ENCODE data around the gene MBLAC2. TPM values are rescaled to one million over a fixed set of nuclear protein-coding genes. Genes with fewer than 3 reads are reported as not detected.

The MBLAC2 gene
- total RNA-seq, 2 donors from 2014 or later, result 3.5 to 5.0 TPM

- Histone ChIP-seq H3K4me3 (ENCODE audit: low read length) (no peak overlapping the region), H3K9me3 (ENCODE audit: control insufficient read depth, low read length) (no peaks in the 10 kb centered on the region), H3K36me3 (ENCODE audit: control insufficient read depth, insufficient read depth, low read length) (peaks cover 33% of the 10 kb centered on the region), H3K4me1 (ENCODE audit: control insufficient read depth, insufficient read depth, low read length) (no peaks in the 10 kb centered on the region), H3K9ac (ENCODE audit: extremely low read depth, low read length, poor library complexity, severe bottlenecking) (no peak overlapping the region), H3K27me3 (ENCODE audit: control insufficient read depth, insufficient read depth, low read length, poor library complexity, severe bottlenecking) (no peaks in the 10 kb centered on the region), H3K27ac (ENCODE audit: low read depth, low read length) (no peak overlapping the region)
- Mint-ChIP-seq H3K4me1 (peaks cover 7% of the 10 kb centered on the region), H3K27me3 (ENCODE audit: insufficient read depth) (no peaks in the 10 kb centered on the region), H3K4me3 (no peak overlapping the region), H3K36me3 (ENCODE audit: low read depth) (peaks cover 16% of the 10 kb centered on the region), H3K27ac (no peak overlapping the region), H3K9me3 (no peaks in the 10 kb centered on the region)
- WGBS, 2 experiments (ENCODE audit: insufficient coverage in 1 of 2, insufficient read length in 1 of 2), result 91% methylated on average over 1 of the region's 3 CpGs; no CpG with 5 or more reads in 1 of the 2 experiments
- DNase-seq, result no peak
- TF ChIP-seq CTCF (conservative IDR thresholded peaks at IDR 0.05), result no peak
Observed at GRCh38 chr5:90514520-90514919, 39.9 kb upstream of the MBLAC2 start.

GRCh38 chr5:90510438-90510837 is 35.9 kb upstream of the MBLAC2 start:
- Mint-ChIP-seq H3K9me3 (no peaks in the 10 kb centered on the region), H3K27ac (no peak overlapping the region), H3K36me3 (ENCODE audit: low read depth) (peaks cover 8% of the 10 kb centered on the region), H3K27me3 (ENCODE audit: insufficient read depth) (no peaks in the 10 kb centered on the region), H3K4me1 (peaks cover 7% of the 10 kb centered on the region), H3K4me3 (no peak overlapping the region)
- Histone ChIP-seq H3K4me1 (ENCODE audit: control insufficient read depth, insufficient read depth, low read length) (no peaks in the 10 kb centered on the region), H3K27me3 (ENCODE audit: control insufficient read depth, insufficient read depth, low read length, poor library complexity, severe bottlenecking) (no peaks in the 10 kb centered on the region), H3K36me3 (ENCODE audit: control insufficient read depth, insufficient read depth, low read length) (peaks cover 6% of the 10 kb centered on the region), H3K4me3 (ENCODE audit: low read length) (no peak overlapping the region), H3K9me3 (ENCODE audit: control insufficient read depth, low read length) (no peaks in the 10 kb centered on the region), H3K9ac (ENCODE audit: extremely low read depth, low read length, poor library complexity, severe bottlenecking) (no peak overlapping the region), H3K27ac (ENCODE audit: low read depth, low read length) (no peak overlapping the region)
- DNase-seq, result no peak
- 83 to 95% methylated on average over 1 of the region's 1 CpG for WGBS, 2 experiments (ENCODE audit: insufficient coverage in 1 of 2, insufficient read length in 1 of 2)
- TF ChIP-seq CTCF (conservative IDR thresholded peaks at IDR 0.05), result no peak

- DNase-seq, result no peak
- no peaks in the 10 kb centered on the region for H3K27me3 ChIP-seq (ENCODE audit: control insufficient read depth, insufficient read depth, low read length, poor library complexity, severe bottlenecking)
- no peaks in the 10 kb centered on the region for H3K27me3 Mint-ChIP-seq (ENCODE audit: insufficient read depth)
- no peaks in the 10 kb centered on the region for H3K9me3 ChIP-seq (ENCODE audit: control insufficient read depth, low read length)
- no peak overlapping the region for H3K27ac Mint-ChIP-seq
- no peak overlapping the region for H3K27ac ChIP-seq (ENCODE audit: low read depth, low read length)
- H3K36me3 Mint-ChIP-seq (ENCODE audit: low read depth), result peaks cover 2% of the 10 kb centered on the region
- peaks cover 2% of the 10 kb centered on the region for H3K4me1 Mint-ChIP-seq
- H3K9ac ChIP-seq (ENCODE audit: extremely low read depth, low read length, poor library complexity, severe bottlenecking), result no peak overlapping the region
- no peaks in the 10 kb centered on the region for H3K4me1 ChIP-seq (ENCODE audit: control insufficient read depth, insufficient read depth, low read length)
- H3K4me3 Mint-ChIP-seq, result no peak overlapping the region
- H3K4me3 ChIP-seq (ENCODE audit: low read length), result no peak overlapping the region
- no peaks in the 10 kb centered on the region for H3K36me3 ChIP-seq (ENCODE audit: control insufficient read depth, insufficient read depth, low read length)
- H3K9me3 Mint-ChIP-seq, result no peaks in the 10 kb centered on the region
- no peak for TF ChIP-seq CTCF (conservative IDR thresholded peaks at IDR 0.05)
Observed at GRCh38 chr5:90506221-90506620, 31.6 kb upstream of the MBLAC2 start.

All from endodermal cell (in vitro differentiated cells).